Dermis blood vessel endothelial cell (primary cell): Measurements from ENCODE around the gene STARD3. TPM values are rescaled to one million over a fixed set of nuclear protein-coding genes. Genes with fewer than 3 reads are reported as not detected.
A peak's percentile ranks its signal among the peaks of the same experiment; 100 is the strongest.

ENCODE experiments used
- DNase-seq: peaks from one replicate; pipeline ENCODE4 v3.0.0; 2010
- total RNA-seq: library from RNA; depleted of rRNA; stranded (reverse); fragments of >200 nt; gene quantifications from 2 replicates; pipeline ENCODE4 v1.2.3, GENCODE V29; 2014

Gene STARD3
- total RNA-seq, 1 donor from 2014 or later, result 46.6 TPM

DNA sequence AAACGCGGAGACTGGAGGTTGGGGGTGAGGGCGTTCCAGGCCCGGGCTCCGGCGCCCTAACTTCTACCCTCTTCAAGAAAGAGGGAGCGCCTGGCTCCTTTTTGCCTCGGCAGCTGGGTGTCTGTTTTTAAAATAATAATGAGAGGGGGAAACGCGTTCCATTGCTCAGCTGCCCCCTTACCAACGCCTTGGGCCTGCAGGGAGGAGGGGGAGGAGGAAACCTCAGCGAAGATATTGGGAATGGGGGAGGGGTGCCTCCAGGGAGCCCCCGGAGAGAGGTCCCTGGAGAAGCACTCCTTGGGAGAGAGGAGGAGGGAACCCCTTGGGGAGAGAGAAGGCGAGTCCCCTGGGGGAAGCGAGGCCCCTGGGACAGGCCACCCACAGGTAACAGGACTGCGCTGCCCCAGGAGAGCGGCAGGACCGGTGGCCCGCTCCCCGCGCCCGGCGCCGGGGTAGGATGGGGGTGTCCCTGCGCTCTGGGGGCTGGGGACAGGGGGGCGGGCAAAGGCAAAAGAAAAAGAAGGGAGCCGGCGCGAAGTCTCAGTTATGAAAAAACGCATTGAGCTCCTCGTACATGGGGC is 31.9 kb upstream of the STARD3 start:
- no peak for DNase-seq

DNA sequence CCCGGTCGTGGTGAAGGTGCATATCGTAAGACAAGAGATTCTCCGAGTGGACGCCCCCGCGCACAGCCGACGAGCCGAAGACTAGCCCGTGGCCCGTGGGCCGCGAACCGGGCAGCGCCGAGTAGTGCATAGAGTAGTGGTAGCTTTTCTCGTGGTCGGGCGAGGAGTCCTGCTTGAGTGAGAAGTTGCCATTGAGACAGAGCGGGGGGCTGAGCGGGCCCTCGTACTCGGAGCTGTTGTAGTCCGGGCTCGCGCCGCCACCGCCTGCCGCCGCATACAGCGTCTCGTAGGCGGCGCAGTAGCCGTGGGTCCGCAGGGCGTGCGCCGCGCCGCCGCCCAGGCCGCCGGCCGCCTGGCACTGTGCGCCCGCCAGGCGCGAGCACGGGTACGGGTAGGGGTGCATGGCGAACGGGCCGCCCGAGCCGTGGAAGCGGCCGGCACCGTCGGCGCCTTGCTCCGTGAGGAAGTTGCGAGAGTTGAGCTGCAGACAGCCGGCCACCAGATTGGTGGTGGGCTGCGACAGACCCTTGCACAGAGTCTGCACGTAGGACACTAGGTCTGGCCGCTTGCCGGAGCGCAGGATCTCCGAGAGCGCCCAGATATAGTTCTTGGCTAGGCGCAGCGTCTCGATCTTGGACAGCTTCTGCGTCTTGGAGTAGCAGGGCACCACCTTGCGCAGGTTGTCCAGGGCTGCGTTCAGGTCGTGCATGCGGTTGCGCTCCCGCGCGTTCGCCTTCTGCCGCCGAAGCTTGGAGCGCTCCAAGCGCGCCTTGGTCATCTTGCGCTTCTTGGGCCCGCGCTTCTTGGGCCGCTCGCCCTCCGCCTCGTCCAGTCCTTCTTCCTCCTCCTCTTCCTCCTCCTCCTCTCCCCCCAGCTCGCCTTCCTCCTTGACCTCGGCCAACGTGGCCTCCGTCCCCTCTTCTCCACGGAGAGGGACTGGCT is 31.2 kb upstream of the STARD3 start:
- peak; percentile 23 for DNase-seq

DNA sequence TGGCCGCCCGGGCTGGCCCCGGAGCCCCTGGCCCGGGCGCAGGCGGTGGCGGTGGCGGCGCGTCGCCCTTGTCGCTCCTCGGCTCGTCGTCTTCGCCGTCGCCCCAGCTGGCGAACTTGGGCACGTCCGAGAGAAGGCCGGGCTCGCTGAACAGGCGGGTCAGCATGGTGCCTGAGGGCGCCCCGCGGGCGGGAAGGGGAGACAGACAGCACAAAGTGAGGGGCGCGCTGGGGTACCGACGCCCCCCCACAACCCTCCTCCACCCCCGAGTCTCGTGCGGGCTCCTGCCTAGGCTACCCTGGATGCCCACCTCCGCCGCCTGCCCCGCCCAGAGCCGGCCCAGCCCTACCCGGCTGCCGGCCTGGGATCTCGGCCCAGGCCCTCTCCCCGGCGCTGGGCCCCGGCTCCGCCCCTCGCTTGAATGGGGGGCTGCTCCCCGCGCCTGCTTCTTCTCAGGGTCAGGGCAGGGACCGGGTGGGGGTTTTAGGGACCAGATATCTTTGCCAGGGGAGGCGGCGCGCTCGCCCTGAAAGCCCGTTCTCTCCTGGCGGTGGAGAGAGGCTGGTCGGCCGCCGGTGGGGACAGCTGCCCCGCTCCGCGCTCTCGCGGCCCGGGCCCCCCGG is 30.4 kb upstream of the STARD3 start:
- no peak for DNase-seq

DNA sequence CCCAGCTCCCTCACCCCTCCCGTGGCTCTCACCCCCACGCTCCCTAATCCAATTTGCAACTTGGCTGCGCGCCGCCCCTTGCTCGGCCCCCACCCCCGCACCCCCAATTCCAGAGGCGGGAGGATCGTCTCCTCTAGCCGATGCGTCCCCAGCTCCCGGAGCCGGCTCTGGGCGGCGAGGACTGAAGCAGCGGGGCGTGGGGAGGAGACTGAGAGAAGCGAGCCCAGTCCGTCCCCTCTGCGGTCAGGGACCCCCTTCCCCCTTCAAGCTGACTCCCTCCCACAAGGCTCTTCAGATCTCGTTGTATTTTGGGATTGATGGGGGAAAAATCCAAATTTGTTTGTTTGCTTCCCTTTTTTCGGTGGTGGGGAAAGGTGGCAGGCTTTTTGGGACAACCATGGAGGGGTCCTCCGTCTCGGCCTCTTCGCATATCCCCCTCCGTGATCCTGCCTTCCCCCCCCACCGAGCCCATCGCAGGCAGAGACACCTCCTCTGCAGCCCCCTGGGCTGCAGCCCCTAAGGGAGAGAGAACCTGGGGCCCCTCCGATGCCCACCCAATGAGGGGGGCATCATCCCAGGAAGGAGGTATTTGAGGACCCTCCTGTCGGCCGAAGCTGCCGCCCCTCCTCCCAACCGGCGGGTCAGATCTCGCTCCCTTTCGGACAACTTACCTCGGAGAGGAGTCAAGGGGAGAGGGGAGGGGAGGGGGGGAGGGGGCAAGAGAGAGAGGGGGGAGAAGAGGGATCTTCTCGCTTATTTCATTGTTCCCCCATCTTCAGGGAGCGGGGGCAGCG is 29.7 kb upstream of the STARD3 start:
- DNase-seq, result no peak

DNA sequence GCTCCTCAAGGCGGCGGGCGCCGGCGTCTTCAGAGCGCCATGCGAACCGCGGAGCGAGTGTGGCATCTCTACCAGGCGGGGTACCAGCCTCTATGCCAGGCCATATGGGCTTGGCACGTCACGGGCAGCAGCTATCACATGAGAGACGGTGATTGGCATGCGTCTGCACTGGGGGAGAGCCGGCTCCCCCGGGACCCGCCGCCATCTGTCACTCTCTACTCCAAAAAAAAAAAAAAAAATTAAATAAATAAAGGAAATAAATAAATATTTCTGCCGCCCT is 29.2 kb upstream of the STARD3 start, which contains the start of gene NEUROD2:
Gene NEUROD2, minus strand, starts transcription at position 70 of the 280 bp plus-strand sequence. CDS start 1,321 bp downstream, outside the sequence.
- DNase-seq, result no peak

DNA sequence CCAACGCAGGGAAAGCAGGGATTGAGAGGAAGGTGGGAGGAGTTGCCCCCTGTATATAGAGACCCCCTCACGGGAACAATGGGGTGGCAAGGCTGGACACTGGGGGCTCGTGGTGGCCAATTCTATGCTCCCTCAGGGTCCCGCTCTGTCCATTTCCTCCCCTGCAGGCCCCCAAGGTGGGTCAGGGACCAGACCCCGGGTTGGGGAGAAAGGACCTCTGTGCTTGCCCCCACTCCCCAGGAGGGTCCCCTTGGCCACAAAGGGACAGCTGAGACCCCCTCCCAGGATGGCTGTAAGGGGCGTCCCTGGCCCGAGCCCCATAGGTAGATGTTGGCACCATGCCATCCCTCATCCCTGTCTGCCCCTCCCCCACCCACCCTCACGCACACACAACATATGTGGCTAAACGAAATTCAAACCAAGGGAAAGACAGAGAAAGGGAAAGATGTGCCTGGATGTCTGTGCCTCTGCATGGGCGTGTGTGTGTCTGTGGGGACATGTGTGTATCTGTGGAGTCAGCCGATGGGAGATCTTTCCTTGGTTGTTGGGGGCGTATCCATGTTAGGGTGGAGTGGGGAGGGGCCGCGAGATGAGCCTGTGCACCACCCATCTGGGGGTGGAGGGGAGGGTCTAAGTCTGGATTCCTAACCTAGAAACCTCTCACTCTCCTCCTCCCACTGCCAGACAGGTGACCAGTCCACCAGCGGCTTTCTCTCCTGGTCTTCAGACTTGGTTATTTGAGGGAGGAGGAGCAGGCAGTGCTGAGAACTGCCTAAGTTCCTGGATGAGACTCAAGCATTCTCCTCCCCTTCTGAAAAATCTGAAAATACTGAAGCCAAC is 28.6 kb upstream of the STARD3 start:
- no peak for DNase-seq

DNA sequence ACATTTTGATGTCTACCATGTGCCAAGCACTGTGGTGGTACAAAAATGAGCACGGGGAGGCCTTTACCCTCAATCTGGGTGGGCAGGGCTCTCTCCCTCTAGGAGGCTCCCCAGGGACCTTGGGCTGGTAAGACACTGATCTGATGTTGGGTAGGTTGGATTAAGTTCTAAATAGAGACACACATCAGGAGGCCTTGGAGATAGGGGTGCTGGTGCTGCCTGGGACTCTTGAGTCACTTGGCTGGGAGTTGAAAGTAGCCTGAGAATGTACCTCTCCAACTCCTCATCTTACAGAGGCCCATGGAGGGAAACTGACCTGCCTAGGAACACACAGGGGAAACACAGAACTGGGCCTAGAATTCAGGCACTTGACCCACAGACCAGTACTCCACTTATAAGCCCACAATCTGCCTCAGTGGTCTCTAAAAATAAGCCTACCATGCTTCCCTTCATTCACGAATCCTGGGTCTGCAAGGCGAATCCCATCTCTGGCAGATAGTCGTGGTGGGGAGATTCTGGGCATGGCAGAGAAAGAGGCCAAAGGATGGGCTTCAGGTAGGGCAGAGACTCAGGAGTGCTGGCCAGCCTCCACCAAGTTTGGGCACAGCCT is 27.4 kb upstream of the STARD3 start:
- no peak for DNase-seq

DNA sequence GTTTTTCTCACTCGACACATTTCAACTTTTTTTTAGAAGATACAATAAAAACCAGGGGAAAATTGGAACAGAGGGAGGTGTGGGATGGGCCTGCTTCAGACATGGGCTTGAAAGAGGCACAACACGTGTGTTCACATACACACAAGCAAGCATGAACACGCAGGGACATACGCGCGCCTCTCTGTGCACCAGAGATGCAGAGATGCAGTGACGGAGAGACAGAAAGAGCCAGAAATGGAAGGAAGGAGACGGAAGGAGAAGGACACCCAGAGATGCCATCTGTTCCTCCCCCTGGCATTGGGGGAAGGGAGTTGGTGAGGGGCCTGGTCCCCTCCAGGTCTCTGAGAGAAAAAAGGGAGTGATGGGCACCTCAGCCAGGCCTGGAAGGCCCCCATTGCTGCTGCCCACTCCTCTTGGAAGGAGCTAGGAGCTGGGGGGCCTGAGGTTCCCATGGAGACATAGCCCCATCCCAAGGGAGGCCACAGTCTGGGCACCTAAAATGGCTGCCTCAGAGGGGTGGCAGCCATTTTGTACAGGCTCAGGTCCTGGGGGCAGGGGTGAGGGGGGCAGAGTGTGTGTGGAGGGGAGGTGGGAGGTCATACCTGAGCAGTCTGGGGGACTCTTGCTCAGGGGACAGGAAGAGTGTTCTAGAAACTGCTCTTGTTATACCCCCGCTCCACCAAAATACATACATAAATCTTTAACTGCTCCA is 25.4 kb upstream of the STARD3 start:
- no peak for DNase-seq

DNA sequence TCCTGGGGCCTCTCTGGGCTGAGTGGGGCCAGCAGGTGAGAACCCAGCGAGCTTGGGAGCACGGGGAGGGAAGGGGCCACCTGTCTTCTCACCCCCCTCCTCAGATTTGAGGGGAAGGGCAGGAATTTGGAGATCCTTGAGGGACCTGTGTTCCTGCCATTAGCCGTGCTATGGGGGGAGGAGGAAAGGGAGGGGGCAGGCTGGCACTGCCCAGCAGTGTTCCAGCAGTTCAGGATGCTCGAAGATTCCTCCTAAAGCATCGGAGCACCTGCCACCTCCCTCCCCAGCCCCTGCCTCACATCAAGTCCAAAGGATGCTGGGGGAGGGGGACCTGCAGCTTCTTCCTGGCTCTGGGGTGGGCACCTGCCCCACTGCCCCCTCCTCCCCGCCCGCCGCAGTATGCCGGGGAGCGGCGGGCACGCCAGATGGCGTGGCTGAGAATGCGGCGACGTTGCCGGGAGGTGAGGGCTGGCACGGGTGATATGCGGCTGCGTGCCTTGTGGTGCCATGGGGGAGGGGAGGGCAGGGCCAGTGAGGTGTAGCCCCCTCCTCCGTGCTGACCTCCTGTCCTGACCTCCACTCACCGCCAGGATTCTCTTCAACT is 24.6 kb upstream of the STARD3 start:
- DNase-seq, result no peak

DNA sequence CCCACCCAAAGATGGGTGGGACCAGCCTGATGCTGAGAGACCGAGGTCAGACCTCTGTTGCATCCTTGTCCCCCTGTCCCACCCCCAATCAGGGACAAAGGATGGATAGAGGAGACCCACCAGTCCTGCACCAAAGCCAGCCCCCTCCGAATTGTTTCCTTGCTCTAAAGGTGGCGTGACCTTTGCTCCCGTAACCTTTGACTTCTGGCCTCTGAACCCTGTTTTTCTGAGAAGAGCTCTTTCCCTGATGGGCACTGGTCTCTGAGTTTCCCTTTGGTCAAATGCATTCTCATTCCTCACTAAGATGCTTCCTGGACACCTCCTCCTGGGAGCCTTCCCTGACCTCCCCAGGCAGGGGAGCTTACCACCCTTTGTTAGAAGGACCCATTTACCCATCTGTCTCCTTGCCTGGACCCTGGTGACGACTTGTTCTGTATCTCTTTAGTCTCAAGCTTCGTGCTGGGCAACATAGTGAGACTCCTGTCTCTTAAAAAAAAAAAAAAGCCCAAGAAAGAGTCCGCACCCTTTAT is 23.9 kb upstream of the STARD3 start:
- DNase-seq, result no peak

DNA sequence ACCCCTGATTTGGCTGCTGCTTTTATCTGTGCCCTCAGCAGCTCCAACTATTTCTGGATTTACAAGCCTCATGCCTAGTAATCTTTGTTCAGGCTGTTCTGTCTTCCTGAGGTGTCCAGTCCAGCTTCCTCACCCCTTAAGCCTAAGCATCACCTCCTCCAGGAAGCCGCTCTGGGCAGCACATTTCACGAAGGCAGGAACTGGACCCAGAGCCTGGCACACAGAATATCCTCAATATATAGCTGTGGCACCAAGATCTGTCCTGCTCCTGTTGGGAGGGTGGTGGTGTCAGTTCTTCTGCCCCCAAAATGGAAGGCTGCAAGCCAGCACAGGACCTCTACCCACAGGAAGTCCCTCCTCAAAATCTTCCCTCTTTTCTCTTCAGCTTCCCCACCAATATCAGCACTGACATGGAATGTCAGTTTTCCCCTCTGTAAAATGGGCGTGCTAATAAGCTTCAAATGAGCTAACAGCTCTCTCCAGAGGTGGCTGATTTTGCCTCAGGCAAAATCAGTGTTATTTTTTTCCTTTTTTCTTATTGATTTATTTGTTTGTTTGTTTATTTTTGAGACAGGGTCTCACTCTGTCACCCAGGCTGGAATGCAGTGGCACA is 22.3 kb upstream of the STARD3 start:
- no peak for DNase-seq

DNA sequence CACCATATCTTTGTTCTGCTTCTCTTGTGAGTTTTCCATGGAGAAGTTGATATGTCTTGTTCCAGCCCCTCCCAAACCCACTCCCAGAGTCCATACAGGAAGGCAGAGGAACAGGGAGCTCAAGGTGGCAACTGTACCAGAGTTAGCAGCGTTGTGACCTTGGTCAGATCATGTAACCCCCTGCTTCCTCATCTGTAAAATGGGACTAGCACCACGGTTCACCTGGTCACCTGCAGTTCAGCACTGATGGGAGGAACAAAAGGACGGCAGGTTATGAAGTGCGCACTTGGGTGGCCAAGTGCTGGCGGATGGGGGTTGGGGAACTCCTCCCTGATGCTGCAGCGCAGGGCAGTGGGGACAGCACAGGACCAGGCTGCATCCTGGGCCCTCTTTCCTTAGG is 21.5 kb upstream of the STARD3 start:
- no peak for DNase-seq

DNA sequence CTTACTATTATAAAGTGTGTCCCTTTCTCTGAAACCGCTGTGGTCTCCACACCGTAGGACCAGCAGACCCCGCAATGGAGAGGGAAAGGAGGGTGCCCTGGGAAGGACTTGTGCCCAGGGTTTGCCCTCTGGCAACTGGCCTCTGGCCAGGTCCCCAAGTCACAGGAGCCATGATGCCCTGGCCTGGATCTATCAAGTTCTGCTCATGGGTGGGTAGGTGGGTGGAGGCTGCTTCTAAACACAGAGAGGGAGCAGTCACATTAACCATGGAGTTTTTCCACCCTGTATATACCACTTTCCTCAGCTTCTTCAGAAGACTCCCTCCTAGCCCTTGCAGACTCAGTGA is 19.9 kb upstream of the STARD3 start:
- no peak for DNase-seq

DNA sequence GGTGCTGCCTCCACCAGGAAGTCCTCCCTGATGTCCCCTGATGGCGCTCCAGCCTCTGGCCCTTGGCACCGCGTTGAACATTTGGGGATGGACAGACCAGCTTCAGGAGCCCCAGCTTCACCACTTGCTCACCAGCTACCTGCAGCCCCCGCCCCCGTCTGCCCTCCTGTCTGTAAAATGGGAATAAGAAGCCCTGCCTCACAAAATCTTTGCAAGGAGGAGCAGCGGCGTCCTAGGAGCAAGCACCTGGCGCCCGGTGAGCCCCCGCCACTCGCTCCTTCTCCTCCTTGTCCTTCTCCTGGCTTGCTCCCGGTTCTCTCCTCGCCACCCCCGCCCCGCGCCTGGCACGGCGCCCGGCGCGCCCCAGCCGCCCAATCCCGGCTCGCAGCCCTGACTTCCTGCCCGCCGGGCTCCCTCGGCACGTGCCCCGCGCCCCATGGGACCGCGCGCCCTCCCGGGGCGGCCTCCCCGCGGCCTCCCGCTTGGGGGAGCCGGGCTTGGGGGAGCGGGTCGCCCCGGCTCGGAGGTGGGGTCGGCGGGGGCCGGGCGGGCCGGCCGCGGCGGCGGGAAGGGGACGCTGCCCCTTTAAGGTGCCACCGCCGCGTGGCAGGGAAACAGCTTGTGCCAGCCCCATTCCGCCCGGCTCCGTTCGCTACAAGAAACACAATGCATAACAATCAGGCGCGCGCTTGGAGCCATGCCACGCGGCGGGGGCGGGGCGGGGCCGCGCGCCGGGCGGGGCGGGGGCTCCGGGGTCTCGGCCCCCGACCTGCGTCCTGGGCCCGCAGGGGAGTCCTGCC is 19.3 kb upstream of the STARD3 start:
- DNase-seq, result peak; percentile 76

DNA sequence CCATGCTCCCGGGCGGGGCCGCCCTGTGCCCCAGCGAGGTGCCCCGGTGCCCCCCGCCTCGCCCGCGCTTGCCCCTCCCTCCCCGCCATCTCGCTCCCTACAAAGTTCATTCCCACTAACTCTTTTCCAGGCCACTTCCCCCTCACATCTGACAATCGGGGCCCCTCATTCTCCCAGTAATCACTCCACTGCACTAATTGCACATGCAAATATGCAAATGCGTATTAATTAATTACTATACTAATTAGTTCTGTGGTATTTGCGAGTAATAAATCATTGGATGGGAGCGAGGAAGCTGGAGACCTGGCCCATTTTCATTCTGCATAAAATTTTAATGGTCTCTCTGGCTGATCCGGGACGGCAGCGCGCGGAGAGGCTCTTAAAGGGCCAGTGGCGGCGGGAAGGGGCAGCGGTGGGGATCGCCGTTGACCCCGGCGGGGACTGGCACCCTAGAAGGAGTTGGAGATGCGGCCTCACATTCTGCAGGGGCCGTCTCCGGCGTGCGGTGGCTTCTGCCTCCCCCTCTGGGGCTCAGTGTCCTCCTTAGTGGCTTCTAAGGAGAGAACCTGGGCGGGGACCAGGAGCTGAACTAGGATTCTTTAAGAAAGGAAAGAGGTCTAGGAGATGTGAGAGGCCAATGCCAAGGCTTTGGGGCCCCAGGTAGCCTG is 18.6 kb upstream of the STARD3 start:
- DNase-seq, result peak; percentile 34

DNA sequence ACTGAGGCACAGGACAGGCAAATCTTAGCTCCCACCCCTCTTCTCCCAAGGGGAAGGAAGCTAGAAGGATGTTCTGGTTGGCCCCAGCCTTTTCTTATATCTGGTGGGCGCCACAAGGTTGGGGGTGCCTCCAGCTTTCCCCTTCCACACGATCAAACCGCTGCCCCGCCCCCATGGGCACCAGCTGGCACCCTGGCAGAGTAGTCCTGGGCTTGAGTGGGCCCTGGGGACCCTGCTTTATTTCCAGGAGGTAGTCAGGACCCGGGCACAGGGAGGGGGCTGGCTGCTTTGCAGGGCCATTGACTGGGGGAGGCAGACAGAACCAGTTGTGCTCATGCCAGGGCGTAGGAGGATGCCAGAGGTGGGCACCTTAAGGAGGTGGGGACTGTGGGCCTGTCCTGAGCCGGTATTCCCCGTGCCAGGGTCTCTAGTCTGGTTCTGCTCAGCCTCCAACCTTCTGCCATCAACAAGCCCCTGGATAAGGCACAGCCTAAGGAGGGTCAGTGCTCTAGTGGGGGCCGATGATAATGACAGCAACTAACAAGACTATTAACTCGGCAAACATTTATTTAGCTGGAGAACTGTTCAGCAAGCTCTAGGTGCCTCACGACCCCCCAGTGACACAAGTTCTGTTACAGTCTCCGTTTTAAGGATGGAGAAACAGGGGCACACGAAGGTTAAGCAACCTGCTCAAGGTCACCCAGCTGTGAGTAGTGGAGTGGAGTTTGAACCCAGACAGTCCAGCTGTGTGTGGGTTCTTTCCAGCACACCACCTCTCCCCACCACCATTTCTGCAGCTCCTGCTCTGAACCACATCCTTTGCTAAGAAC is 17.8 kb upstream of the STARD3 start:
- no peak for DNase-seq

DNA sequence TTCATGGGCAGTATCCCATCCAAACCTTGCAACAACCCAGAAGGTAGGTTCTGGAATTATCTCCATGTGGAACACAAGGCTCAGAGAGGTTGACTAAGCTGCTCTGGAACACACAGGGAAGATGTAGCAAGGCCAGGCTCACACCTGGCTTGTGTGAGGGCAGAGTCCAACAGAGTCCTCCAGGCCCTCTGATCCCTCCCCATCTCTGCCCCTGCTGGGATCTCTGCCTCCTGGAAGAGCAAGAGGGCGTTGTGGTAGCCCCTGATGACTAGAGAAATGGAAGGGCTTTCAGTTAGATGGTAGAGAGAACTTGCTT is 17.2 kb upstream of the STARD3 start:
- DNase-seq, result no peak
